HL-60 (cell line): ENCODE results near the gene PRPSAP1.

Experiments
- CTCF ChIP-seq: IDR thresholded peaks from one replicate; pipeline ENCODE4 v1.5.1; 2011; ENCODE audit warnings: low read length, control low read depth, inconsistent platforms; ENCODE audit not compliant: insufficient read depth
- GABPA ChIP-seq: IDR thresholded peaks from 2 replicates; pipeline ENCODE4 v1.6.1; 2012; ENCODE audit warnings: low read depth
- POLR2AphosphoS5 ChIP-seq: IDR thresholded peaks from 2 replicates; pipeline ENCODE4 v1.6.1; 2012; ENCODE audit warnings: low read depth

GRCh38 chr17:76367642-76368041 is 13.9 kb upstream of the PRPSAP1 start:
- TF ChIP-seq CTCF = no peak
- no peak for TF ChIP-seq GABPA
- no peak for TF ChIP-seq POLR2AphosphoS5
